Activated T-helper 1 cell treated with Interleukin-2 at 50 U/mL for 16 hours (primary cell): ENCODE measurements around the gene ABCA1.
"Not testable (repeated sequence)": the region's sequence is repeated elsewhere in the genome, so short reads cannot be mapped to it uniquely, and the experiment has no call there.

Experiments used
- DNase-seq: peaks from one replicate; pipeline ENCODE4 v3.0.0-alpha.2; 2020; ENCODE audit warnings: low read depth

Gene ABCA1

DNA sequence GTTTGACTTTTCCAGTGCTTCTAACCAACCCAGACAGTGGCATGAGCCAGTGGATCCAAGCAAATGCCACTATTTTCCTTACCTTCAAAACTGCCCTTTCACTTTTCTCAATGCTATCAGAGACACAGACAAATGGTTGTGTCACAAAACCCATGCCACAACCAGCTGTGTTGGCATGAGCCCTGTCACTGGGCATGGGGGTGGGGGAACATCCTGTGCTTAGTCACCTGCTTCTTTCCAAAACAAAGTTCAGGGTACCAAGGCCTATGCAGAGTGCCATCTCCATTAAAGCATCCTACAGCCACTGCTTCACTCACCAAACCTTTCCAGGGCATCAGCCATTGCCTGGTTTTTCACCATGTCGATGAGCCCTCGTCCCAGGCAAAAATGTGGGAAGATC, 133.9 kb downstream of the ABCA1 start:
- no peak for DNase-seq

DNA sequence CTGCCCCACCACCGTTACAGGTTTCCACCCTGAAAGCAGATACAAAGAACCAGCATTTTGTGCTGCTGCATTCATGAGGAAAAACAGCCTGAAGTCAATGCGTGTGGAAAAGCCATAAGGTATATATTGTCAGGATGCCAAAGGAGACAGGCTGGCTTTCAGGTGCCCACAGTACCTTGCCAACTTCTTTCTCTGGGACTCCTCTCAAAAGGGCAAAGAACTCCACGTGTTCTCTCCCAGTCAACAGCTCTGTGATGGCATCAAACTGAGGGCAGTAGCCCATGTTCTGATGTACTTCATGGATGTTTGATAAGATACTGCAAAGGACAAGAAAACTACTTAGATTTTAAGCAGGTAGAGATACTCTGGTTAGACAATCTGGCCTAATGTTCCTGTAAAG, 139.7 kb downstream of the ABCA1 start:
- no peak for DNase-seq

- no peak for DNase-seq
Observed at GRCh38 chr9:104787306-104788015, 140.5 kb downstream of the ABCA1 start.

DNA sequence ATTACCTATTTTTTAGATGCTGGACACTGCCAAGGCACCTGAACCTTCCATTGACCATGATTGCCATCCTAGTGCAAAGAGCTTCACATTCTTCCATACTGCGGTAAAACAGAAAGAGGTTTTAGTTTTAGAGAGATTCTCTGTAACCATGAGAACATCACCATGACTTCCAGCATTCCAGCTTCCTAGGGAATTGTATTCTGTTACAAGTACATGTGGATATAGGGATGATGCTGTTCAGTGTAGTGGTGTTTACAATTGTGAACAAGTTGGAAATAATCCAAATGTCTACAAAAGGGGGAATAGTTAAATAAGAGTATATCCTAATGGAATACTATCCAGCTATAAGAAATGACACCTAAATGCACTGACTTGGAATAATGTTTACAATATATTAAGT, 141.7 kb downstream of the ABCA1 start:
- DNase-seq, result no peak

DNA sequence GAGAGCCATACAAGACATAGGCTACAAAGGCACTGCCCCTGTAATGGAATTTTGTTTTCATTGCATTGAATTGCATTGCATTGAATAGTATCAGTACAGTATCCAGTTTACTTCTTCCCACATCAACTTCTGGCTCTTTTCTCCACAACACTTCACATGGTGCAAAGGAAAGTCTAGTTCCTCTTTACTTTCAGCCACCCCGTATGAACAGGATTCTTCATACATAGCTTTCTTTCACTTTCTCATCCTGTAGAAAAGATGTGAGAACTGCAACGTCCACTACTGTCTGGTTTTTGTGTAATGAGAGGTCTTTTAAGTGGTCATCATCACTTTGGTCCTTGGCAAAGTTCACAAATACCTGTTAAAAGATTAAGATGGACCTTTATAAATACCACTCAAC, 143.9 kb downstream of the ABCA1 start:
- no peak for DNase-seq

DNA sequence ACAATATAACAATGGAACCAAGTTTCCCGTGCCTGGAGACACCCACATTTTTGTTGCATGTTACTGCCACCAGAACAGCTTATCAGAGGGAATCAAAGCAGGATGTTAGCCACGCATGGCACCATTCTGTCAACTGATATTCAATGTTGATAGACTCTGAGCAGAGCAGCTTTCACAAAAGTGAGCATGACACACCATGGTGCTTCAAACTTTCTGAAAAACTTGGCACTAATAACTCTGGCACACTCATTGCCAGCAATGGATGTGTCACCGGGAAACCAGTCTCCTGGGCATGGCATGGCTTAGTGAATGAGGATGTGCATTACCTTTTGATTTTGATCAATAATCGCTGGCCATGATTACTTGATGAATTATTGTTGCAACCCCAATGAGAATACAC, 144.4 kb downstream of the ABCA1 start:
- no peak for DNase-seq

GRCh38 chr9:104780796-104781395, 147.1 kb downstream of the ABCA1 start:
- no peak for DNase-seq

DNA sequence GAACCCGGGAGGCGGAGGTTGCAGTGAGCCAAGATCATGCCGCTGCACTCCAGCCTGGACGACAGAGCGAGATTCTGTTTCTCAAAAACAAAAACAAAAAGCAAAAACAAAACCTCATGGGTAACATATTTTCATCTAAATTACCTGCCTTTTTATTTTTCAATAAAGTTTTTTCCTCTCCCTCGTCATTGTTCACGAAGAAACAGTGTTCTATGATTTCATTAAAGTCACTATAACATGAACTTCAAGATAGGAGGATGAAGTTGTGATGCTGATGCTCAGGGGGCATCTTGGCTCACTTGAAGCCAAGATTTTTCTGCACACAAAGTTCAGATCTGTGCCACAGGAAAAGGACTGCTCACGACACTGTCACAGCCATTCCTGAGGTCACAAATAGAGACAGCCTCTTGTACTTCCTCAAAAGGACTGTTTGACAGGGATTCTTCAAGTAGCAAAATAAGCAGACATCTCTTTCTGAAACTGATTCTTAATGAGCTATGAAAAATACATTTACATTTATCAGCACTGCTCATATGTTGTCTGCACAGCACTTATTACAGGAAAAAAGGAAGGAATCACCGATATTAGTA, 147.9 kb downstream of the ABCA1 start:
- no peak for DNase-seq

DNA sequence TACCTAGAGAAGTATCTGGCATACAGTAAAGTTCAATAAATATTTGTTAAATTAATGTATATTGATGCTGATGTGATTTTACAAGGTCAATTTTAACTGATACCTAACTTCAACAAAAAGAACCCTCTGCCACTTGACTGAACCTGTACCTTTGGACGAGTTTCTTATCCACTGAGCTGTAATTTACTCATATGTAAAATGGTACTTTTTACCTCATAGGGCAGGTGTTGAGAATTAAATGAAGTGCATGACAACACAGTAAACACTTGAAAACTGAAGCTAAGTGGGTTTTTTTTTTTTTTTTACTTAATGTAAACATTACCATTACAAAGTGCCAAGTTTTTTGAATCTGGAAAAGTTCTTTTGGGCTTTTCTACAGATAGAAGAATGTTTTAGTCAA, 148.6 kb downstream of the ABCA1 start:
- no peak for DNase-seq

GRCh38 chr9:104778802-104779201, 149.2 kb downstream of the ABCA1 start:
- DNase-seq, result no peak

DNA sequence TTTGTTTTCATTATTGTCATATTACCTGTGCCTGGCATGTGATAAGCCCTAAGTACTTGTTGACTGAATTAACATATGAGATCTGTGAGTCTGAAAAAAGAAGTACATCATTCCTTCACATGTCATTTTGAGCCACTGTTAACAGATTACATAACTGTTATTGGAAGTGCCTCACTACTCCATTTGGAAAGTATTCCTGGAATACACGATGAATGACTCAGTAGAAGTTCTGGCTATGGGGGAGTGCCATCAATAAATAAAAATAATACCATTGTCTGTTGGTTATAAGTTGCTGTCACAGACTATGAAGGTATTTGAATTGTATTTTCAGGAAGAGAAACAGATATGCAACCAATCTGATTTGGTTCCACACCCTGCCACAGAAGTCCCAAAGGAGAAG, 151.2 kb downstream of the ABCA1 start:
- DNase-seq, result no peak

DNA sequence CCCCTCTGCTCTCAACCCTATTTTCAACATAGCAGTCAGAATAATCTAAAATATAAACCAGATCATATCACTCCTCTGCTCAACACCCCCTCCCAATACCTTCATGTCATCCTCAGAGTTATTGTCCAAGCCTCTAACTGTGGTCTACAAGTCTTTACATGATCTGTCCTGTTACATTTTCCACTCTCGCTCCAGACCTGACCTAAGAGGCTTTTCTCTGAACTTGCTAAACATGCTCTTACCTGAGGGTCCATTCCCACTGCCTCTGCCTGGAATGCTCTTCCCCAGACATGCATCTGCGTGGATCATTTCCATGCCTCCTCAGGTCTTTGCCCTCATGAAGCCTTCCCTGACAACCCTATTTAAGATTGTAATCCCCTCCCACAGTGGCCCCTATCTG, 152.0 kb downstream of the ABCA1 start:
- DNase-seq, result no peak

DNA sequence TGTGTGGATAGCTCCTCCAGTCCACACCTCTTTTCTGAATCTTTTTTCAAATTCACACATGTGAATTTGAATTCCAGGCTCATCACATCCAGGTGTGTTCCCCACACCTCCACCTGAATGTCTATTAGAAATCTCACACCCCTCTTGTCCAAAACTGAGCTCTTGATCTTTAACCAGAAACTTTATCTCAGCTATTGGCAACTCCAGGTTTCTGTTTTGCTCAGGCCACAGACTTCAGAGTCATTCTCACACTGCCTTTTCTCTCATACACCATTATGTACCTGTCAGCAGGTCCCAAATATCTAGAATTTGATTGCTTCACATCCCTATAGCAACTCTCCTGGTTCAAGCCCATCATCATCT, 152.4 kb downstream of the ABCA1 start:
- no peak for DNase-seq

GRCh38 chr9:104774831-104775573, 153.0 kb downstream of the ABCA1 start:
- no peak for DNase-seq

- no peak for DNase-seq
Observed at GRCh38 chr9:104774132-104774531, 153.8 kb downstream of the ABCA1 start.

DNA sequence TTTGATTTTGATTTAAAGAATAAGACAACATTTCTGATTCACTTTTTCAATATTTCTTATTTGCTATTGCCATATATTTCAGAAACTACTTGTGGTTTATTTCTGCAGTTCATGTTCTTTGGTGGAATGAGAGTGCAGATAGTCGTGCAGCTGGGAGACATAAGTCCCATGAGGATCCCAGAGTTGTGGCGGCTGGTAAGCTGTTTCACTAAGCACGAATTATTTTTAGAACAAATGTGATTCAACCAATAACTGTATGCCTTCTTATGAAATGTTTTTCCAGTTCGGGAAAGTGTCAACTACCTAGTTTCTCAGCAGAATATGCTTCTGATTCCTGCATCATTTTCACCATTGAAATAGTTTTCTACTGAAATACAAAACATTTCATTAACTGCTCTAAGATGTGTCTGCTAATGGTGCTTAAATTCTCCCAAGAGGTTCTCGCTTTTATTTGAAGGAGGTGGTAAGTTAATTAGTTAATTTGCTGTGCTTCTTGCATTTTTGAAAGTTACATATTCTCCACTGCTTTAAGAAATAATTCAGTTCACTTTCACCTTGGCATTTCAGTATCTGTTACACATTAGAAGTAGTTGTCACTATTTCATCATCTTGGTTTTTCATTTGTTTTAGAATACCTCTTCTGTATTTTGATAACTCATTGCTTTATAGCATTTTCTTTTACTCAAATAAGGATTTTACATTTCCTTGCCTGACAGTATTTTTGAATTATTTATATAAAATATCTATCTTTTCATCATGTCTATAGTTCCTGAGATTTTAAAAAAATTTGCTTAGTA, 155.0 kb downstream of the ABCA1 start:
- no peak for DNase-seq

- no peak for DNase-seq
Observed at GRCh38 chr9:104769655-104770054, 158.3 kb downstream of the ABCA1 start.

GRCh38 chr9:104769029-104769428, 158.9 kb downstream of the ABCA1 start:
- DNase-seq, result not testable (repeated sequence)

DNA sequence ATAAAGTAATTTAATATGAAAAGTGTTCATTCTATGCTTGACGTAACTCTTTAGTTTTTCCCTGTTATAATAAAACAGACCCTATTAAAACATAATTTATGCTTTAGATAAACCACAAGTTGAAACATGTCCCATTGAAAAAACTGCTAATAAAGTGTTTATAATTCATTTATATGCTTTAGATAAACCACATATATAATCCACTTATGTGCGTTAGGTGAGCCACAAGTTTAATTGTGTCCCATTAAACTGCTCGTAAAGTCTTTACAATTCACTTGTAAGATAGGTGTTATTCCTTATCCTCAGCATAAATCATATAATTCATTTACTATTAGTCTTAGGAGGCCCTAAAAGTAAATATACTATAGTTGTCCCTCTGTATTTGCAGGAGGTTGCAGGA, 160.4 kb downstream of the ABCA1 start:
- DNase-seq, result no peak

DNA sequence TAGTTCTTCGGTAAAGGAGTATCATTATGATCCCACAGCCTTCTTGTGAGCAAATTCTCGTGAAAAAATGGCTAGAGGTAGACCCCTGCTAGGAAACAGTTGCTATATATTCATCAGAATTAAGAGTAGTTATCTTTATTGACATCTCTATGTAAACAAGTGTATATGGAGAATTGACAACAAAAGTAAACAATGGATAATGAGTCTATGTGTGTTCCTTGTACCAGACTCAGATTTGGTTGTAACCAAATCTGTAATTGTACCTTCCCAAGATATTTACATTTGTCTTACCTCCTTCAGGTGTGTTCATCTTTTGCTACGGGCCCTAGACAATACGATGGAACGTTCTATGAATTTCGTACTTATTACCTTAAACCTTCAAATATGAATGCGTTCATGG, 161.9 kb downstream of the ABCA1 start:
- no peak for DNase-seq

- no peak for DNase-seq
Observed at GRCh38 chr9:104765138-104765537, 162.8 kb downstream of the ABCA1 start.

GRCh38 chr9:104758974-104759373, 169.0 kb downstream of the ABCA1 start:
- no peak for DNase-seq
